Panc1 (cell line): ENCODE measurements around the gene ASF1A. TPM values are rescaled to one million over a fixed set of nuclear protein-coding genes. Genes with fewer than 3 reads are reported as not detected.

ENCODE experiments used
- ATAC-seq: fragments of 200-7000 bp; cut with Tn5 transposase; 2 replicates; pipeline ENCODE4 v1.9.1; 2020; ENCODE audit warnings: mild to moderate bottlenecking, moderate library complexity
- BruUV-seq: library from RNA; stranded (reverse); fragments of 400-500 nt; replicated peaks from 2 replicates; lab custom pipeline; 2021; lab: Mats Ljungman, UMichigan
- CTCF ChIA-PET: fragments of 300-600 bp; sonication (Branson Sonifier 250); formaldehyde crosslinking; loops from one replicate; lab custom pipeline; 2022; ENCODE audit warnings: antibody characterized with exemption; lab: Charles Lee
- POLR2A ChIA-PET: fragments of 300-600 bp; sonication (Branson Sonifier 250); formaldehyde crosslinking; loops from one replicate; lab custom pipeline; 2022; ENCODE audit warnings: antibody characterized with exemption; lab: Charles Lee
- DNase-seq: peaks from one replicate; pipeline ENCODE4 v3.0.0-alpha.2; 2010; ENCODE audit warnings: low read depth, low spot score
- H3K27ac ChIP-seq: 2 replicates; pipeline ENCODE4 v1.5.1; 2011; ENCODE audit warnings: mild to moderate bottlenecking, low read length, inconsistent platforms
- H3K27me3 ChIP-seq: fragments of 200-500 bp; sonication (Bioruptor generic); 2 replicates; pipeline ENCODE4 v1.6.0; 2014; ENCODE audit warnings: low read length, inconsistent platforms; ENCODE audit not compliant: control insufficient read depth, insufficient read depth
- H3K36me3 ChIP-seq: fragments of 200-500 bp; sonication (Bioruptor generic); 2 replicates; pipeline ENCODE4 v1.5.1; 2014; ENCODE audit warnings: inconsistent platforms, mild to moderate bottlenecking, low read length, moderate library complexity; ENCODE audit not compliant: control insufficient read depth, insufficient read depth
- H3K4me1 ChIP-seq: 2 replicates; pipeline ENCODE4 v1.5.1; 2011; ENCODE audit warnings: inconsistent platforms, mild to moderate bottlenecking, low read length, moderate library complexity; ENCODE audit not compliant: control insufficient read depth, insufficient read depth
- H3K4me3 ChIP-seq, 2 experiments: 2 replicates each; pipeline ENCODE4 v1.5.1; 2011 to 2012; ENCODE audit warnings: low read depth in 2 of 2, low read length in 2 of 2, mild to moderate bottlenecking in 2 of 2, inconsistent platforms in 1 of 2, moderate library complexity in 1 of 2
- H3K9me3 ChIP-seq: fragments of 200-500 bp; sonication (Bioruptor generic); 2 replicates; pipeline ENCODE4 v1.5.1; 2014; ENCODE audit warnings: low read depth, mild to moderate bottlenecking, inconsistent platforms, low read length, moderate library complexity; ENCODE audit not compliant: control insufficient read depth, insufficient read depth
- POLR2AphosphoS5 ChIP-seq: IDR thresholded peaks from 2 replicates; pipeline ENCODE4 v1.6.1; 2012; ENCODE audit warnings: mild to moderate bottlenecking, low read depth, low read length, moderate library complexity
- SIN3A ChIP-seq: IDR thresholded peaks from 2 replicates; pipeline ENCODE4 v1.6.1; 2012; ENCODE audit warnings: low read depth, mild to moderate bottlenecking, low read length, moderate library complexity, borderline replicate concordance; ENCODE audit not compliant: insufficient read depth
- TCF7L2 ChIP-seq: IDR thresholded peaks from 2 replicates; pipeline ENCODE4 v1.6.1; 2011; ENCODE audit warnings: mild to moderate bottlenecking, low read depth, low read length, inconsistent platforms
- in situ Hi-C: cut with HindIII; loops from 2 replicates; pipeline ENCODE4 v1.10.0; 2016; ENCODE audit warnings: low sequenced_read_pairs, low pct_unique_long_range_greater_than_20kb
- intact Hi-C: fragments of 100-400 bp; cut with micrococcal nuclease; formaldehyde crosslinking; loops from one replicate; pipeline ENCODE4 v1.10.0; 2022; ENCODE audit not compliant: unreplicated experiment
- total RNA-seq: library from RNA; stranded (reverse); gene quantifications from one replicate; pipeline ENCODE4 v1.2.1, GENCODE V29; 2021; ENCODE audit not compliant: unreplicated experiment
- TF ChIP-seq, protein P1 (sequence below): fragments of 450-650 bp; IDR thresholded peaks from 2 replicates; pipeline ENCODE4 v1.5.1; 2017; ENCODE audit warnings: mild to moderate bottlenecking
- TF ChIP-seq, protein P2 (sequence below), 2 experiments: IDR thresholded peaks; 2 replicates each; pipeline ENCODE4 v1.6.1; 2011 to 2012; ENCODE audit warnings: low read depth in 2 of 2, control low read depth in 1 of 2, low read length in 1 of 2, mild to moderate bottlenecking in 1 of 2, moderate library complexity in 1 of 2; ENCODE audit not compliant: insufficient read depth in 1 of 2

The ASF1A gene
- total RNA-seq, 1 experiment from 2014 or later = 28.5 TPM

DNA sequence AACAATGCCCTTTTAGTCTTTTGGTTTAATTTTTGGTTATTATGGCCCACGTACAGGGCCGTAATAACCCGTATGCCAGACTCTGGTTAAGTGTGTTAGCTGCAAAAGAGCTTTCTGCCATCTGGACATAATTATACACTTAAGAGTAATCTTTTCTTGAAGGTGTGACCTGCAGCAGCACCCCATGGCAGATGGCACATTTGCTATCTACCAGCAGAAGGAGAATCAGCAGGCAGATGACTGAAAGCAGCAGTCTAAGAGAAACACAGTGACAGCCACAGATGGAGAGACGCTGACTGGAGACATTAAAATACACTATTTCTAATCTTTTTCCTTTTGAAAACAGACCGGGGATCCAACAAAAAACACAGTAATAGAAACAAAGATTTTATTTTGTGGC lies 18.7 kb downstream of the ASF1A start:
- no peak overlapping the region for H3K27ac ChIP-seq
- ChIA-PET POLR2A (no interaction called here), CTCF (no interaction called here)
- no peaks in the 10 kb centered on the region for H3K27me3 ChIP-seq
- ATAC-seq (no peak), DNase-seq (no peak)
- in situ Hi-C loops (no loop called here), intact Hi-C loops (no loop called here)
- H3K4me1 ChIP-seq = no peaks in the 10 kb centered on the region
- no peak overlapping the region for H3K4me3 ChIP-seq
- peaks cover 69% of the 10 kb centered on the region for H3K36me3 ChIP-seq
- TF ChIP-seq TCF7L2 = no peak
- no peak for TF ChIP-seq POLR2AphosphoS5
- BruUV-seq = no TSS peak
- no peaks in the 10 kb centered on the region for H3K9me3 ChIP-seq

DNA sequence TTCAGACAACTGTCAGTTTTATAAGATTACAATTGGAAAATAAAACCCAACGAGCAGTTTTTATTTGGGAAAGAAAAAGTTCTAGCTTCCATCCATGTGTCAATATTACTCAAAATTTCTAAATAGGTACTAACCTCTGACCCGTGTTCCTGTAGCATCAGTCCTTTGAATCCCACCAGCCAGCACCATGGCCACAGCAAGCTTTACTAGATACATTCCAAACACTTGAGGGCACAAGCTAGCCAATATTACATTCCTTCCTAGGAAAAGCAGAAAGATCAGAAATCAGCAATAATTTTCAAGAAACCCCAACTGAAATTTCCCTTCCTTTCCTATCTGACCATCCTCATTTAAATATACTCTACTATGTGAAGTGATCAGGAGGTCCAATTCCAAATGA lies 19.2 kb downstream of the ASF1A start:
- POLR2A ChIA-PET = no interaction called here
- Histone ChIP-seq H3K4me3 (no peak overlapping the region), H3K4me1 (no peaks in the 10 kb centered on the region), H3K27me3 (no peaks in the 10 kb centered on the region), H3K27ac (no peak overlapping the region), H3K36me3 (peaks cover 67% of the 10 kb centered on the region), H3K9me3 (no peaks in the 10 kb centered on the region)
- no TSS peak for BruUV-seq
- CTCF ChIA-PET = no interaction called here
- in situ Hi-C loops = no loop called here
- ATAC-seq (no peak), DNase-seq (no peak)
- intact Hi-C loops = no loop called here
- no peak for TF ChIP-seq SIN3A
- TF ChIP-seq, protein P1, sequence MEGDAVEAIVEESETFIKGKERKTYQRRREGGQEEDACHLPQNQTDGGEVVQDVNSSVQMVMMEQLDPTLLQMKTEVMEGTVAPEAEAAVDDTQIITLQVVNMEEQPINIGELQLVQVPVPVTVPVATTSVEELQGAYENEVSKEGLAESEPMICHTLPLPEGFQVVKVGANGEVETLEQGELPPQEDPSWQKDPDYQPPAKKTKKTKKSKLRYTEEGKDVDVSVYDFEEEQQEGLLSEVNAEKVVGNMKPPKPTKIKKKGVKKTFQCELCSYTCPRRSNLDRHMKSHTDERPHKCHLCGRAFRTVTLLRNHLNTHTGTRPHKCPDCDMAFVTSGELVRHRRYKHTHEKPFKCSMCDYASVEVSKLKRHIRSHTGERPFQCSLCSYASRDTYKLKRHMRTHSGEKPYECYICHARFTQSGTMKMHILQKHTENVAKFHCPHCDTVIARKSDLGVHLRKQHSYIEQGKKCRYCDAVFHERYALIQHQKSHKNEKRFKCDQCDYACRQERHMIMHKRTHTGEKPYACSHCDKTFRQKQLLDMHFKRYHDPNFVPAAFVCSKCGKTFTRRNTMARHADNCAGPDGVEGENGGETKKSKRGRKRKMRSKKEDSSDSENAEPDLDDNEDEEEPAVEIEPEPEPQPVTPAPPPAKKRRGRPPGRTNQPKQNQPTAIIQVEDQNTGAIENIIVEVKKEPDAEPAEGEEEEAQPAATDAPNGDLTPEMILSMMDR = no peak; the same call in 1 of the 2 replicates
- TF ChIP-seq, protein P2, sequence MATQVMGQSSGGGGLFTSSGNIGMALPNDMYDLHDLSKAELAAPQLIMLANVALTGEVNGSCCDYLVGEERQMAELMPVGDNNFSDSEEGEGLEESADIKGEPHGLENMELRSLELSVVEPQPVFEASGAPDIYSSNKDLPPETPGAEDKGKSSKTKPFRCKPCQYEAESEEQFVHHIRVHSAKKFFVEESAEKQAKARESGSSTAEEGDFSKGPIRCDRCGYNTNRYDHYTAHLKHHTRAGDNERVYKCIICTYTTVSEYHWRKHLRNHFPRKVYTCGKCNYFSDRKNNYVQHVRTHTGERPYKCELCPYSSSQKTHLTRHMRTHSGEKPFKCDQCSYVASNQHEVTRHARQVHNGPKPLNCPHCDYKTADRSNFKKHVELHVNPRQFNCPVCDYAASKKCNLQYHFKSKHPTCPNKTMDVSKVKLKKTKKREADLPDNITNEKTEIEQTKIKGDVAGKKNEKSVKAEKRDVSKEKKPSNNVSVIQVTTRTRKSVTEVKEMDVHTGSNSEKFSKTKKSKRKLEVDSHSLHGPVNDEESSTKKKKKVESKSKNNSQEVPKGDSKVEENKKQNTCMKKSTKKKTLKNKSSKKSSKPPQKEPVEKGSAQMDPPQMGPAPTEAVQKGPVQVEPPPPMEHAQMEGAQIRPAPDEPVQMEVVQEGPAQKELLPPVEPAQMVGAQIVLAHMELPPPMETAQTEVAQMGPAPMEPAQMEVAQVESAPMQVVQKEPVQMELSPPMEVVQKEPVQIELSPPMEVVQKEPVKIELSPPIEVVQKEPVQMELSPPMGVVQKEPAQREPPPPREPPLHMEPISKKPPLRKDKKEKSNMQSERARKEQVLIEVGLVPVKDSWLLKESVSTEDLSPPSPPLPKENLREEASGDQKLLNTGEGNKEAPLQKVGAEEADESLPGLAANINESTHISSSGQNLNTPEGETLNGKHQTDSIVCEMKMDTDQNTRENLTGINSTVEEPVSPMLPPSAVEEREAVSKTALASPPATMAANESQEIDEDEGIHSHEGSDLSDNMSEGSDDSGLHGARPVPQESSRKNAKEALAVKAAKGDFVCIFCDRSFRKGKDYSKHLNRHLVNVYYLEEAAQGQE (IDR thresholded peaks at IDR 0.05; ENCODE audit: insufficient read depth in 1 of 2, low read depth in 2 of 2, low read length in 1 of 2) = no peak
- TF ChIP-seq POLR2AphosphoS5 = no peak
- no peak for TF ChIP-seq TCF7L2

DNA sequence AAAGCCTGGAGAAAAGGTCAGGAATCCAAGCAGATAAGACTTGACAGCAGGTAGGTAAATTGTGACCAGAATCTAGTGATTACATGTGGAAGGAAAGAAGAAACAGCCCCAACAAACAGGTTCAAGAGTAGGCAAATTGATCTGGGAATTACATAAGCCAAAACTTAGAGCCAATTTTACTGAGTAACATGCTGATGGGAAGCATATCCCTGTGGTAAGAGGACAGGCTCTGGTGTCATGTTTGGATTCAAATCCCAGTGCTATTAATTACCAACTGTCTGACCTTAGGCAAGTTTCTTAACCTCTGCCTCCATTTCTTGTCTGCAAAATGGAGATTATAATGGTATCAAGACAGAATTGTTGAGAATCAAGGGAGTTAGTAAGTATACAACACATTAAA lies 20.6 kb downstream of the ASF1A start:
- ChIA-PET POLR2A (no interaction called here), CTCF (no interaction called here)
- Histone ChIP-seq H3K9me3 (no peaks in the 10 kb centered on the region), H3K36me3 (peaks cover 61% of the 10 kb centered on the region), H3K4me3 (no peak overlapping the region), H3K27ac (no peak overlapping the region), H3K27me3 (no peaks in the 10 kb centered on the region), H3K4me1 (no peaks in the 10 kb centered on the region)
- BruUV-seq = no TSS peak
- DNase-seq (no peak), ATAC-seq (no peak)
- TF ChIP-seq SIN3A (no peak), TCF7L2 (no peak), POLR2AphosphoS5 (no peak)
- TF ChIP-seq, protein P1 = no peak
- TF ChIP-seq, protein P2 (IDR thresholded peaks at IDR 0.05; ENCODE audit: insufficient read depth in 1 of 2, low read depth in 2 of 2, low read length in 1 of 2) = no peak
- in situ Hi-C loops = no loop called here
- intact Hi-C loops = no loop called here
